OCI-M1 (cell line): ENCODE data around the gene CYP4F11.
"Not testable (repeated sequence)": the region's sequence is repeated elsewhere in the genome, so short reads cannot be mapped to it uniquely, and the experiment has no call there.

Source experiments
- DNase-seq: peaks from one replicate; lab custom pipeline; 2025; lab: John Stamatoyannopoulos, UW

Gene CYP4F11

DNA sequence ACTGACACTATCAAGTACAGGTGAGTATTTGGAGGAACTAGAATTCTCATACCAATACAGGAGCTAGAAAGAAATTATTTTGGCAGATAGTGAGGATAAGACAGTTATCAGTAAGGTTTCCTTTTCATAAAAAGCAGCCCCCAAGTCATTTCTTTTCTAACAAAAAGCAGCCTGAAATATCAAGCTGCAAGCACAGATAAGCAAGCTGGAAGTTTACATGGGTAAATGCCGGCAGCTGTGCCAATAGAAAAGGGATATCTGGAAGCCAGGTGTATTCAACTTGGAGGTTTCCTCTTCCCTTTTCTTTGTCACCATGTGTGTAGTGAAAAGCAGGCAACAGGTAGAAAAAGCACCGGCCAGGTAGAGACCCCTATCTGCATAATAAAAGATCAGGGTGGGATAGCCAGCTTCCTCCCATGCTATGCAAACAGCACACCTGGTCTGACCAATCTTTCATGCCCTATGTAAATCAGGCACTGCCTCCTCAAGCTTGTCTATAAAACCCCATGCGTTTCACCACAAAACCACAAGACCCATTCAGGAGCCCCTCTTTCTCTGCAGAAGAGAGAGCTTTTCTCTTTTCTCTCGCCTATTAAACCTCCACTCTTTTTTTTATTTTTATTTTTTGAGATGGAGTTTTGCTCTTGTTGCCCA, 59.4 kb downstream of the CYP4F11 start:
- DNase-seq = peak; percentile 11

DNA sequence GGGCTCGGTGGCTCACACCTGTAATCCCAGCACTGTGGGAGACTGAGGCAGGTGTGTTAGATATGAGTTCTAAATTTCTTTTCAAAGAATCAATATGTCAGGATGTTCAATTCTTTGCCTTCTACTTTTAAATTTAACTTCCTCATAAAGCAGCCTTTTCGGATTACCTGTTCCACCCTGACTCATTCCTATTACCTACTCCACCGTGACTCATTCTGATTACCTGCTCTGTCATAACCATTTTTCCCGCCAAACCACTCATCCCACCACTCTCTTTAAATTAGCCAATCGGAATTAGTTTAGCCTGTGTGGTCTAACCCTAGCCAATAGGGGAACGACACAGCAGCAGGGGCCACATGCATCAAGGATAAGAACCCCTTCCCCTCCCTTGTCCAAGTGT, 60.6 kb downstream of the CYP4F11 start:
- not testable (repeated sequence) for DNase-seq

DNA sequence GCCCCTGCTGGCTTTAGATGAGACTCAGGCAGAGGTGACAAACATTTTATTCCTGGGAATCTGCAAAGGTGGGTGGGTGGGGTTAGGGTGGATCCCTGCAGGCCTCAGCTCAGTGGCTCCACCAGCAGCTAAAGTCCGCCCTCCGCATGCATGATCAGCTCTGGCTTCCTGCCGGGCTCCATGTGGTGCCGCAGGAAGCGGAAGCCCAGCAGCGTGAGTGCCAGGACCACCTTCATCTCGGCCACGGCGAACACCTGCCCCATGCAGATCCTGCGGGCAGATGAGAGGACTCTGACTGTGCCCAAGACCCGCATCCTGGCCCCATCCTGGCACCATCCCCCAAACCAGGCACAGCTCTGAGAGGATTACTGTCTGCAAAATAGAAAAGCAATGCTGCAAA, 62.8 kb downstream of the CYP4F11 start:
- no peak for DNase-seq

DNA sequence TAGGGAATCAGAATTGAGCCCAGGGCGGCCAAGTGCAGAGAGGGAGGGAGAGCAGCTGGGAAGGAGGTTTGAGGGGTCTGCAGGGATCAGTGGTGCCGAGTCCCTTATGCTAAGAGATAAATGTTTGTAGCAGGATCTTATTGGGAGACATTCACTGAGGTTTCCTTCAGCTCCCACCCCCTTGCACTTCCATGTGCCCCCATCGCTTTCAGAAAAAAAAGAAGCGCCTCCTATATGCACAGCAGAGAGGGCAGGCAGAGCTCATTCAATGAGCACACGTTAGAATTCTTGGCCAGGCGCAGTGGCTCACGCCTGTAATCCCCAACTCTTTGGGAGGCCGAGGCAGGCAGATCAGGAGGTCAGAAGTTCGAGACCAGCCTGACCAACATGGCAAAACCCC, 64.5 kb downstream of the CYP4F11 start:
- DNase-seq = no peak

DNA sequence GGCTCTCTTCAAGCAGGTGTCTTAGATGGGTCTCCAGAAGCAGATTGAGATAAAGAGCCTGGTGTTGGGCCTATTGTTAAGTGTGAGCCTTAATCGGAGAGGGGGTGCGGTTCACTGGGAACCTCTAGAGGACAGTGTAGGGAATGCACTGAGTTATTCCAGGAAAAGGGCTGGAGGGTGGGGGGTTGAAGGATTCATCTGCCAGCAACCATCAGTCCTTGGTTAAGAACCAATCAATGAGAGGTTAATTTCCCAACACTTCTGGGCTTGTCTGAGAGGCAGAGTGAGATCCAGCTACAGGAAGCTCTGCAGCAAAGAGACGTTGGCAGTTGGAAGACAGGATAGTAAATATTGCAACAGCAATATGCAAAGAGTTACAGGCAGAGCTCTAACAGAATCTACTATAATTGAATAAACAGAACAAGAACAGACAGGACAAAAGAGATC, 65.2 kb downstream of the CYP4F11 start:
- peak; percentile 80 for DNase-seq

DNA sequence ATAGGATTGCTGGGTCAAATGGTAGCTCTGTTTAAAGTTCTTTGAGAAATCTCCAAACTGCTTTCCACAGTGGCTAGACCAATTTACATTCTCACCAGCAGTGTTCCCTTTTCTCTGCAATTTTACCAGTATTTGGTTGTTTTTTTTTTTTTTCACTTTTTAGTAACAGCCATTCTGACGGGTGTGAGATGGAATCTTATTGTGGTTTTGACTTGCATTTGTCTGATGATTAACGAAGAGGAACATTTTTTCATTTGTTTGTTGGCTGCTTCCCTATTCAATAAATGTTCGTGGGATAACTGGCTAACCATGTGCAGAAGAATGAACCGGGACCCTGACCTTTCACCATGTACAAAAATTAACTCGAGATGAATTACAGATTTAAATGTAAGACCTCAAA, 67.7 kb downstream of the CYP4F11 start:
- peak; percentile 57 for DNase-seq

DNA sequence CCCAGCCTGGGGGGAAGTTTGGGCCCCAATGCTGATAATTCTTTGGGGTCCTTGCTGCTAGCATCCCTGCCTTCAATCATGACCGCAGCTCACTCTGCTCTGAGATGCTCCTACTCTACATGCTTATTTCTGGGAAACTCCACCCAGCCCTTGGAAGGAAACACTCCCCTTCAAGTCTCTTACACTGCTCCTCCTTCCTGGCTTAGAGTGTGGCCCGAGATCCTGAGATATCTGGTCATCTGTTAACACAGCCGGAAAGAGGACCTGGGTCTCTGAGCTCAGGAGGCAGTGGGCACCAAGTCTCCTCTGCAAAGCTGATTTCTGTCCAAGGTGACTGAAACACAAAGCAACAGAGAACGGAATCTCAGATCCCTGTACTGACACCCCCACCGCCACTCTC, 69.5 kb downstream of the CYP4F11 start:
- peak; percentile 8 for DNase-seq

DNA sequence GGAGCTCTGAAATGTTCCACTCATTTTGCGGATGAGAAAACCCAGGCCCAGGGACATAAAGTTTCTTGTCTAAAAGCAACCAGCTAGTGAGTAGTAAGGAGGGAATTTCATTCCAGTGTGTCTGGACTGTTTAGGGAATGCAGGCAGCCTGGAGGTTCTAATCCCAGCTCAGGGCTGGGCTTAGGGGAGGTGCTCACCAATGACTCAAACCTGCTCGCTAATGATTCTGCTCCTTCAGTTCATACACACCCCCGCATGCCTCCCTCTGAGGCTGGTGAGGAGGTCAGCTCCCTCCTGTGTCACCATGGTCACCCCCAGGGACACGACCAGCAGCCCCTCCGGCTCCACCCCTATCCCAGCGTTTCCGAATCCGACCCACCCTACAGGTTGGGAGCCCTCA, 71.1 kb downstream of the CYP4F11 start:
- DNase-seq = no peak

DNA sequence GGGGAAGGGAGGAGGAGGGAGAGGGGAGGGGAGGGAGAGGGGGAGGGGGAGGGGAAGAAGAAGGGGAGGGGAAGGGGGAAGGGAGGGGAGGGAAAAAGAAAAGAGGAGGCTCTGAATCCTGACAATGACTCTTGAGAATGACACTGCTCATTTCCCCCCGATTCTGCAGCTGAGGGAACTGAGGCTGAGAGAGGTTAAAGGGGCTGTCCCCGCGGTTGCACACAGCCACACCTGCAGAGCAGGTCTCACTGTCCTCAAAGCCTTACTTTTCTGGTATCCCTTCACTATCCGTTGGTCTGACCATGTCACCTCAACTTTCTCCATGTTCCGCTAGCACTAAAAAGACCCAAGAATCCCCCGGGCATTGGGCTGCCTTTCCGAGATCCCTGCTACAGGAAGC, 71.9 kb downstream of the CYP4F11 start:
- DNase-seq = no peak
